Measurements from ENCODE around the gene DENND1C.
A peak's percentile ranks its signal among the peaks of the same experiment; 100 is the strongest.
"Not testable (repeated sequence)": the region's sequence is repeated elsewhere in the genome, so short reads cannot be mapped to it uniquely, and the experiment has no call there.

Gene DENND1C

GRCh38 chr19:6451583-6452222 lies 29.9 kb downstream of the DENND1C start:
- DNase-seq, result no peak

DNA sequence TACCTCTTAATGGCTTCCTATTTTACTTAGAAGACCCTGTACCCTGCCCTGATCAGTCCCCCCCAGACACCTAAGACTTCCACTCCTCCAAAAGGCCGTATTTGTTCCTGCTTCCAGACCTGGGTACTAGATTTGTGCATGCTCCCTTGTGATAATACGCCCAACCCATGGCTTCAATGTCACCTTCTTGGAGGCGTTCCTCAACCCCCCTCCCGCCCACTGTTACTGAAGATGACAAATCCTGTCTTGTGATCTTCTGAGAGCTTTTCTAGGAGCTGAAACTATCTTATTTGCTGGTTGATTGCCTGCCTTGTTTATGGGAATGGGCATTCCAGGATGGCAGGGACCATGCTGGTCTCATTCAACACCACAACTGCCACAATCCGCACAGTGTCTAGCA lies 31.4 kb downstream of the DENND1C start:
- no peak for DNase-seq

DNA sequence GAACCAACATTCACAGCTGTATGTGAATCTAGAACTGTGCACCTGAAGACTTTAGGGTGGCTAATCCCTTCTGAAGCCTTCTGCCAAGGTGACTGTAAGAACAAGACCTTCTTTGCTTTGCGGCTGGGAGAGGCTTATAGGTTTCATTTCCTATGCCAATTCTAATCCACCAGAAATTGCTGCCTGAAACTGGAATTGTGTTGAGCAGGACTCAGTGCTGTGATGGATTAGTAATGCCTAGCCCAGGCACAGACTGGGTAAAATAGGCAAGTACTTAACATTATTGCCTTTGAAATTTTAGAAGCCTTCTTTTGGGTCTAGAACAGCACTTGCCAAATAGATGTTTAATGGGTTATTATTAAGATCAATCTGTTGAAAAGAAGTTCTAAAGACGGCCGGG lies 33.5 kb downstream of the DENND1C start:
- DNase-seq, result no peak

- no peak for DNase-seq
These were observed 35.1 kb downstream of the DENND1C start for GRCh38 chr19:6446452-6446851.

DNA sequence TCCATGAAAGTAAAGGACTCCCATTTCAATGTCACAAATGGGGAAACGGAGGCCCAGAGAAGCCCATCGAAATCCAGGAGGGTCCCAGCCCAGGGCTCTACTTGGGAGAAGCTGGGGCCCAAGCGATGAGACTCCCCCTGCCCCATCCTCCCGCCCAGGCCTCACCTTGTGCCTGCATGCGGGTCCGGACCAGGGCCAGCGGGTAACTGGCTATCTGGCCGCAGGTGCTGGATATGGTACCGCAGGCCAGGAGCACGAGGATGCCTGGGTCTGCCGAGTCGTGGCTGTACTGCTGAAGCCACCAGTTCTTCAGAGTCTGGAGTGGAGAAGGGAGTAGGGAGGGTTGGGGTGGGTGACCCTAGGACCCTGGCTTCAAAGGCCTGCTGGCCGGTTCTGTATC lies 37.6 kb downstream of the DENND1C start:
- no peak for DNase-seq

DNA sequence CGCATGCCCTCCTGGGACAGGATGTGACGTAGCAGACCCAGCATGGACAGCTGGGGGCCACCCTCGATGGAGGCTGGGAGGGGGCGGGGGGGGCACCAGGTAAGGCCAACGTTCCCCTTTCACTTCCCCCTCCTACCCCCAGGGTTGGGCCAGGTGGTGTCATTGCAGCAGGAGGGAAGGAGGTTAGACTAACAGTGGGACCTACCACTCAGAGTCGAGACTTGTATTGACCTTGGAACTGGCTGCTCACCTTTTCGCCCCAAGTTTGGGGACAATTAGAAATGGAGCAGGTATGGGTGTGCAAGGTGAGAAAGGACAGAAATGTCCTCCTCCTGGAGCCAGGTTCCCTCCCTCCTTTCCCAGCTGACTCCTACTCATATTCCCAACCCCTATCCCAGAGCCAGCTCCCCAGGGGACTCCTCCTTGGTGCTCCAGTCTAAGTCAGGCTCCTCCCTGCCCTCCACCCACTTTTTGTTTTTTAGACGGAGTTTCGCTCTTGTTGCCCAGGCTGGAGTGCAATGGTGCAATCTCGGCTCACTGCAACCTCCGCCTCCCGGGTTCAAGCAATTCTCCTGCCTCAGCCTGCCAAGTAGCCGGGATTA lies 39.4 kb downstream of the DENND1C start:
- DNase-seq, result no peak

GRCh38 chr19:6440905-6441304 lies 40.7 kb downstream of the DENND1C start:
- DNase-seq, result no peak

DNA sequence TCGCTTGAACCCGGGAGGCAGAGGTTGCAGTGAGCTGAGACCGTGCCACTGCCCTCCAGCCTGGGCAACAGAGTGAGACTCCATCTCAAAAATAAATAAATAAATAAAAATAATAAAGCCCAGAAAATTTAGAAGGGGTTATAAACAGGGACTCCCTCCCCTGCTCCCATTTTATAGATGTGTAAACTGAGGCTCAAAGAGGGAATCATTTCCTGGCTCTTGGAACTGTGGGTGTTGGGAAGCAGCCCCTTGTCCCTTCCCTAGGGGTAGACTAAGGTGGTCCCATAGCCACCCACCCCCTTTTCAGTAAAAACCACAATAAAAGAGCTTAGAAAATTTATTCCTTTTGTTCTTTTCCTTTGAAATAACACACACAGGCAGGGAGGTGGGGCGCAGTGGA lies 41.8 kb downstream of the DENND1C start:
- no peak for DNase-seq

DNA sequence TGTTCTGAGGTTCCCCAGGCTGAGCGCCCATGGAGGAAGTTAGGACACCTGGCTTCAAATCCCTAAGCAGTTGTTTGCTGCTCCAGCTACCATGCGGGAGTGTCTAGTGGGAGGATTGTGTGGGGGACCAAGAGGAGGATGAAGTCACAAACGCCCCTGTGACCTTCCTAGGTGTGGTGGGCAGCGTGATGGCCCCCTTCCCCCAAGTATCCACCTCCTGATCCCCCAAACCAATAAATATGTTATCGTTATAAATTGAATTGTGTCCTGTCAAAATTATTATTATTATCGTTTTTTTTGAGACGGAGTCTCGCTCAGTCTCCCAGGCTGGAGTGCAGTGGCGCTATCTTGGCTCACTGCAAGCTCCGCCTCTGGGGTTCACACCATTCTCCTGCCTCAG lies 47.9 kb downstream of the DENND1C start, which contains the start of gene SLC25A41:
TSS of gene SLC25A41 (minus strand) at position 101 of the 400 bp plus-strand sequence. CDS start at position 31, 70 bp downstream.
- no peak for DNase-seq

DNA sequence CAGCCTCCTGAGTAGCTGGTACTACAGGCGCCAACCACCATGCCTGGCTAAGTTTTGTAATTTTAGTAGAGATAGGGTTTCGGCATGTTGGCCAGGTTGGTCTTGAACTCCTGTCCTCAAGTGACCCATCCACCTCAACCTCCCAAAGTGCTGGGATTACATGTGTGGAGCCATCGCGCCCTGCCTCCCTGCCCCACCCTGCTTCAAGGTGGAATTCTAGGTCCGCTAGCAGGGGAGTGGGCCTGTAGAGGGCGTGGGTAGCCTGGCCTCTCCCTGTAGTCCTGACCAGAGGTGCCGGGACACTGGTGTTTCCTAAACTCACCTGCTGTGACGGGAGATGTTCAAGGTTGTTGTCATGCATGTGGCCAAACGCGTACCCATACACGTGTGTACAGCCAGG lies 48.4 kb downstream of the DENND1C start:
- no peak for DNase-seq

DNA sequence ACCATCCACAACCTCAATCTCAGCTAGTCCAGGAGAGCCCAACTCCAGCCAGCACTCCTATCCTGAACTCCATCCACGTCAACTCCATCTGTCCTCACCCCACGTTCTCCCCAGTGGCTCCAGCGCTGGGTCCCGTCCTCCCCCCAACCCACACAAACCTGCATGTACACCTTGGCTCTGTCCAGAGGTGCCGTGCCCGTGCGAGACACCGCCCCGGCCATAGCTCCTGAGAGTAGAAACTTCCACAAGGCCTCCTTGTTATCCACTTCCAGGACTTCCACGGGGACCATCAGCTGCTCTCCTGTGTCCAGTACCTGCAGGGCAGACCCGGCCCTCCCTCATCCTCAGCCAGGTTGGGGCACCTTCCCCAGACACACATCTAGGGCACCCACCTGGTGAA lies 49.7 kb downstream of the DENND1C start:
- no peak for DNase-seq

DNA sequence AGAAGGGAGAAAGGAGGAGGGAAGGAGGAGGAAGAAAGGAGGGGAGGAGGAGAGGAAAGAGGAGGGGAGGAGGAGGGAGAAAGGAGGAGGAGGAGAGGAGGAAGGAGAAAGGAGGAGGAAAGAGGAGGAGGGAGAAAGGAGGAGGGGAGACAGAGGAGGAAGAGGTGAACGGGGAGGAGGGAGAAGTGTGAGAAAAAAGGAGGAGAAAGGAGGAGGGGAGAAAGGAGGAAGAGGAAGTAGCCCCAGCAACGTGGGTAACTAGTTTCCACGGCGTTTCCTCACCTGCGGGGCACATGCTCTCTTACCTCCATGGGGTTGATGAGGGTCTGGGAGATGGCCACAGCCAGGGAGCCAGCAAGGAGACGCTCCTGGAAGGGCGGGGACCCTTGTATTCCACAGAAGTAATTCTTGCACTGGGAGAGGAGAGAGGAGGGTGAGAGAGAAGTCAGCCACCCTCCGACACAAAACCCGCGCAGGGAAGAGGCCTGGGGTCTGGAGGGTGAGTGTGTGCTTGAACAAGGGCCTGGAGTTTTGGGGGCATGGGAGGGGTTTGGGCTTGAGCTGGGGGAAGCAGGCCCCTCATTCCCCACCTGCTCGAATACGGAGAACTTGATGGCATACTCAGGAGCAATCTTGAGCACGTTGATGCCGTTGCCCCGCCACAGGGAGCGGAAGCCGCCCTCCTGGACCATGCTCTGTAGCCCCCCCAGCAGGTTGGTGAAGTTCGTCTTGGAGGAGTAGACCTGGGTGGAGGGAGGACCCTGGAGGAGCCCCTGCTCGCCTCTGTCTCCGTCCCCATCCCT lies 52.0 kb downstream of the DENND1C start:
- DNase-seq, result no peak

DNA sequence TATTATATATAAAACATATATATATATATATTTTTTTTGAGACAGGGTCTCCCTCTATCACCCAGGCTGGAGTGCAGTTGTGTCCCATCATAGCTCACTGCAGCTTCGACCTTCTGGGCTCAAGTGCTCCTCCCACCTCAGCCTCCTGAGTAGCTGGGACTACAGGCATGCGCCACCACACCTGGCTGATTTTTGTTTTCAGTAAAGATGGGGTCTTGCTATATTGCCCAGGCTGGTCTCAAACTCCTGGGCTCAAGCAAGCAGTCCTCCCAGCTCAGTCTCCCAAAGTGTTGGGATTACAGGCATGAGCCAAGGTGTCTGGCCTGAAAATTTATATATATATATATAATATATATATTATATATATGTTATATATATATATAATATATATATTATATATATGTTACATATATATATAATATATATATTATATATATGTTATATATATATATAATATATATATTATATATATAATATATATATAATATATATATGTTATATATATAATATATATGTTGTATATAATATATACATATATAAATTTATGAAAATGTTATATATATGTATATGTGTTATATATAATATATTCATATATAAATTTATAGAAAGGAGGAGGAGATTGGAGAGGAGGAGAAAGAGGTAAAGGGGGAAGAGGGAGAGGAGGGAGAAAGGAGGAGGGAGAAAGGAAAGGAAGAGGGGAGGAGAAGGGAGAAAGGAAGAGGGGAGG lies 52.7 kb downstream of the DENND1C start:
- DNase-seq, result not testable (repeated sequence)

- no peak for DNase-seq
These were observed 54.5 kb downstream of the DENND1C start for GRCh38 chr19:6427131-6427530.

DNA sequence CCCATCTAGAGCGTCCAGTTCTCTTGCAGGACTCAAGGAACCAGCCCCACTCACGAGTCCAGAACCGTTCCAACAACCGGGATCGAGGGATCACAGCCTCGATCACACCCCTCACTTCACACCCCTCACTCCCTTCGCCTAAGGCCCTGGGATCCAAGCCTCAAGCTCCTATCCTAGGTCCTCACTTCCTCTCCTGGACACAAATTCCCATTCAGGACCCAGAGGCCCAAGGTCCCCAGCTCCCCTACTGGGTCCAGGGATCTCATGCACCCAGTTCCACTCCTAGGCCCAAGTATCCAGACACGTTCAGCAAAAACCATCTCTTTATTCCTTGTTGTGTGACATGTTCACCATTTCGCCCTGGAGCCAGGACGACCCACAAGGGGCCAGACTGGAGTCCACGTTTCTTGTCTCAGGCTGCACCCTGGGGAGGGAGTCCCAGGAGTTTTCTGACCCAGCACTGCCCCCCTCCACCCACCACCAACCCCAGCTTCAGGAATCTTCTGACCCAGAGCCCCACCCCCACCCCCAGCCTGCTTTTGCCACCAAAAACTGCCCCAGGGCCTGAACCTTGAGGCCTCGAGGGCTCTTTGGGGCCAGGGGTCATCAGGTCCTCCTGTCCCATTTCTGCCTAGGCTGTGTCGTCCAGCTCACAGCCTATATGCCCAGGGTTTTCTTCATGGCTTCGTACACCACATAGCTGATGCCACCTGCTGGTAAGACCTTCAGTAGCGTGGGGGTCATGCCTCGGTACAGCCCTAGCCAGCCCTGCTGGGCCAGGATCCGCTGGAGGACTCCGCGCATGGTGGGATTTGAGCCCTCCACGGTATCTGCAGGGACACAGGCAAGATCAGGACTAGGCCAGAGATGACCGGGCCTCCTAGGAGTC lies 55.6 kb downstream of the DENND1C start:
- DNase-seq, result no peak

DNA sequence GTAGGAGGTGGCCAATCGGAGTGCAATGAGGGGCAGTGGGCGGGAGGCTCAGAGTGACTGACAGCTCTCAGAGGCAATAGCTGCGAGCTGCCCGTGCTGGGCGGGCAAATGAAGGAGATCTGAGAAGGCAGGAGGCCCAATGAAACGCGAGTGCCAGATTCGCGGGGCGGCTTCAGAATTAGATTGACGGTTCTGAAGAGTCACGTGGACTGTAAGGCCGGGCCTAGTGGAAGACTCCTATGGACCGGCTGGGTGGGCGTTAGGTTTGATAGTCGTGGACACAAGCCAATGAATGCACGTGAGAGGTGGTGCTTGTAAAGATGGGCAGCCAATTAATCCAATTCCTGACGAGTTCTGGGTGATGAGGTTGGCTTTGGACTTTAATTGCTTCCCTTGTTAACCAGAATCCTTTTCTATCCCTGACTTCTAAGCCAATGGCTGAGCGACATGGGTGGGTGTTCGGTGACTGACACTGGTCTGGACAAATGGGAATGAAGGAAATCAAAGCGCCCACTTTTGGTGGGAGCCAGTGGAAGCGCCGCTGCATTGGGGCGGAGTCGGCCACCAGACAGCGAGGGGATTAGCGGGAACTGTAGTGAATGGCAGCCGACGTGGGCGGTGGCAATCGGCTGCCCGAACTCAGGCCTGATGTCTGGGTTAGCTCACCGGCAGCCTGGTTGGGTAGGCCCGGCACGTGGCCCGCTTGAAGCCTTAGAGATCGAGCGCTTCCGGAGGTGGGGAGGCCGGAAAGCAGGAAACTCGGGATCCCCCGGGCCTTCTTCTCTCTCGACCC lies 56.5 kb downstream of the DENND1C start:
- DNase-seq, result peak; percentile 97 to 100

GRCh38 chr19:6424195-6424938 lies 57.2 kb downstream of the DENND1C start, which contains the start of gene KHSRP:
TSS of gene KHSRP (minus strand) at chr19:6424811. CDS start at chr19:6424701, 110 bp downstream.
- peak in 1 of 2 donors; percentile 97 for DNase-seq

GRCh38 chr19:6423499-6424194 lies 57.9 kb downstream of the DENND1C start:
- no peak for DNase-seq

DNA sequence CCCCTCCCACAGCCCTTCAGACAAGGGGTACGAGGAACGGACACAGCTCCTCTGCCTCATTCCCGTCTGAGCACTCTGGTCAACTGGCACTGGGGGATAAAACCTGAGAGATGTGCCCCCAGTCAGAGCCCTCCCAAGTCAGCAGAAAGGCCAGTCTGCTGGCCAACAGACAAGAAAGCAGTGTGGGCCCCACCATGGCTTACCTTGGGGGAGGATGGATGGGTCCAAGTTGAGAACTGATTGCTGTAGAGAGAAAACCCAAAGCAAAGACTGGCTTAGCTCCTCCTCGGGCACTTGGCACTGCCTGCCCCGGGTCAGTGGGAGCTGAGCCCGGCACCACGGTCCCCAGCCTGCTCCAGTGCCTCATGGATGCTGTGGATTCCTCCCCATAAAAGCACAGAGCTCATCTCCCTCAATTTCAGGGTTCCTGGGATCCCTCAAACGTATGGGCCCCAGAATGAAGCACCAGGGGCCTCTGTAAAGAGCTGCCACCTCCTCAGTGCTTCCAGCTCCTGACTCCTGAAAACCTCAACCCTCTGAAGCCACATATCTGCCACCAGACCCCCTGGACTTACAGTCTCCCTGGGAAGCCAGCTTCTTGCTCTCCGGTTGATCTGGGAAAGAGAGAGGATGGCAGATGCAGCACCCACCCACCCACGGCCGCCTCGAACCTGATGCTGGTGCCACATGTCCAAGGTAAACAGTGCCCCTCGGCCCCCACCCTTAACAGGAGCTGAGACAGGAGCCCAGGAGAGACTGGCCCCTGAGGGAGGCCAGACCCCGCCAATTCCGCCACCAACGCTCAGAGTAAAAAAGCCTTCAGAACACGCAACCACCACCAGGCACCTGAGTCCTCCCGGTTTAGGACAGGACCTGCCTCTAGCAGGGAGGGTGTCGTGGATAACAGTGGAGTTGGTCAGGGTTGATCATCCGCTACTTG lies 60.2 kb downstream of the DENND1C start:
- DNase-seq, result no peak
